Gastroesophageal sphincter (tissue), 3 donors: ENCODE measurements around the gene SRCIN1.

ENCODE experiments used
- POLR2A ChIP-seq, 2 donors: fragments of 450-650 bp; IDR thresholded peaks; one replicate each; pipeline ENCODE4 v1.6.1; 2017; ENCODE audit warnings: antibody characterized with exemption in 2 of 2, mild to moderate bottlenecking in 2 of 2, moderate library complexity in 1 of 2
- TF ChIP-seq, protein P1 (sequence below), 4 experiments: fragments of 200-600 bp in 2 of 4; fragments of 450-650 bp in 2 of 4; sonication (generic) in 1 of 4; IDR thresholded peaks; one replicate each; pipeline ENCODE4 v1.5.1; 2017 to 2019; ENCODE audit warnings: antibody characterized with exemption in 4 of 4, mild to moderate bottlenecking in 2 of 4, moderate library complexity in 2 of 4

DNA sequence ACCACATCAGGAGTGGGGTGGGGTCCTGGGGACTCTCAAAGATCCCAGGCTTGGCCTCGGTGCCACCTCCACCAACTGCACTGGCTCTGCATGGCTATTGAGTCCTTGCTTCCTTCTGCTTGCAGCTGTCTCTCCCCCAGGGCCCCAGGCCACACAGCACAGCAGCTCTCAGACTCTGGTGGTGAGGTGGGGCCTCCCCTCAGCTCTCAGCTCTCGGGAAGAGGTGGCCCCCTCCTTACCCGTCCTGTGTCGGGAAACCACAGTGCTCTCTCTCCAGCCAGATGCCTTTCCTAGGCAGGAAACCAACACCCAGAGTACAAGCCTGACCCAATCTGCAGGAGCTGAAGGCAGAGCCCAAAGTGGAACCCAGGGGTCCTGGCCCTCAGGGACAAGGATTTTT lies 18.5 kb downstream of the SRCIN1 start:
- TF ChIP-seq, protein P1, sequence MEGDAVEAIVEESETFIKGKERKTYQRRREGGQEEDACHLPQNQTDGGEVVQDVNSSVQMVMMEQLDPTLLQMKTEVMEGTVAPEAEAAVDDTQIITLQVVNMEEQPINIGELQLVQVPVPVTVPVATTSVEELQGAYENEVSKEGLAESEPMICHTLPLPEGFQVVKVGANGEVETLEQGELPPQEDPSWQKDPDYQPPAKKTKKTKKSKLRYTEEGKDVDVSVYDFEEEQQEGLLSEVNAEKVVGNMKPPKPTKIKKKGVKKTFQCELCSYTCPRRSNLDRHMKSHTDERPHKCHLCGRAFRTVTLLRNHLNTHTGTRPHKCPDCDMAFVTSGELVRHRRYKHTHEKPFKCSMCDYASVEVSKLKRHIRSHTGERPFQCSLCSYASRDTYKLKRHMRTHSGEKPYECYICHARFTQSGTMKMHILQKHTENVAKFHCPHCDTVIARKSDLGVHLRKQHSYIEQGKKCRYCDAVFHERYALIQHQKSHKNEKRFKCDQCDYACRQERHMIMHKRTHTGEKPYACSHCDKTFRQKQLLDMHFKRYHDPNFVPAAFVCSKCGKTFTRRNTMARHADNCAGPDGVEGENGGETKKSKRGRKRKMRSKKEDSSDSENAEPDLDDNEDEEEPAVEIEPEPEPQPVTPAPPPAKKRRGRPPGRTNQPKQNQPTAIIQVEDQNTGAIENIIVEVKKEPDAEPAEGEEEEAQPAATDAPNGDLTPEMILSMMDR (IDR thresholded peaks at IDR 0.05), result no peak
- TF ChIP-seq POLR2A (IDR thresholded peaks at IDR 0.05), result no peak
